ENCODE results near the gene FBXW10.
A peak's percentile ranks its signal among the peaks of the same experiment; 100 is the strongest.
"Not testable (repeated sequence)": the region's sequence is repeated elsewhere in the genome, so short reads cannot be mapped to it uniquely, and the experiment has no call there.

Gene FBXW10, protein sequence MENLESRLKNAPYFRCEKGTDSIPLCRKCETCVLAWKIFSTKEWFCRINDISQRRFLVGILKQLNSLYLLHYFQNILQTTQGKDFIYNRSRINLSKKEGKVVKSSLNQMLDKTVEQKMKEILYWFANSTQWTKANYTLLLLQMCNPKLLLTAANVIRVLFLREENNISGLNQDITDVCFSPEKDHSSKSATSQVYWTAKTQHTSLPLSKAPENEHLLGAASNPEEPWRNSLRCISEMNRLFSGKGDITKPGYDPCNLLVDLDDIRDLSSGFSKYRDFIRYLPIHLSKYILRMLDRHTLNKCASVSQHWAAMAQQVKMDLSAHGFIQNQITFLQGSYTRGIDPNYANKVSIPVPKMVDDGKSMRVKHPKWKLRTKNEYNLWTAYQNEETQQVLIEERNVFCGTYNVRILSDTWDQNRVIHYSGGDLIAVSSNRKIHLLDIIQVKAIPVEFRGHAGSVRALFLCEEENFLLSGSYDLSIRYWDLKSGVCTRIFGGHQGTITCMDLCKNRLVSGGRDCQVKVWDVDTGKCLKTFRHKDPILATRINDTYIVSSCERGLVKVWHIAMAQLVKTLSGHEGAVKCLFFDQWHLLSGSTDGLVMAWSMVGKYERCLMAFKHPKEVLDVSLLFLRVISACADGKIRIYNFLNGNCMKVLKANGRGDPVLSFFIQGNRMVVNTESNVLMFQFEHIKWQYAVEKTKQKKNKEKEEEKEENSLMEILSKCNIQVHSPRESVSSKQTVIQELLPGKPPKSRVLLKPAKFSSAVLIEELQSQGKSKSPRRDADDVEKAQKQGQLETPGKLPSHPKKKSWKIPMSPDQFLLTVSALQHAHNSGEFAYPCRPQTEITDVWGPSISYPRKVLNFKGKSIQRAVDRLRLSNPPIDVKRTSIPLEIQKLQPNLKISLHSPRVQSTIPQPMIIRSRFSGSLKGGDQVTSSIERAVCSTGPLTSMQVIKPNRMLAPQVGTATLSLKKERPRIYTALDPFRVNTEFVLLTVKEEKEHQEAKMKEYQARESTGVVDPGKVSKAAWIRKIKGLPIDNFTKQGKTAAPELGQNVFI

DNA sequence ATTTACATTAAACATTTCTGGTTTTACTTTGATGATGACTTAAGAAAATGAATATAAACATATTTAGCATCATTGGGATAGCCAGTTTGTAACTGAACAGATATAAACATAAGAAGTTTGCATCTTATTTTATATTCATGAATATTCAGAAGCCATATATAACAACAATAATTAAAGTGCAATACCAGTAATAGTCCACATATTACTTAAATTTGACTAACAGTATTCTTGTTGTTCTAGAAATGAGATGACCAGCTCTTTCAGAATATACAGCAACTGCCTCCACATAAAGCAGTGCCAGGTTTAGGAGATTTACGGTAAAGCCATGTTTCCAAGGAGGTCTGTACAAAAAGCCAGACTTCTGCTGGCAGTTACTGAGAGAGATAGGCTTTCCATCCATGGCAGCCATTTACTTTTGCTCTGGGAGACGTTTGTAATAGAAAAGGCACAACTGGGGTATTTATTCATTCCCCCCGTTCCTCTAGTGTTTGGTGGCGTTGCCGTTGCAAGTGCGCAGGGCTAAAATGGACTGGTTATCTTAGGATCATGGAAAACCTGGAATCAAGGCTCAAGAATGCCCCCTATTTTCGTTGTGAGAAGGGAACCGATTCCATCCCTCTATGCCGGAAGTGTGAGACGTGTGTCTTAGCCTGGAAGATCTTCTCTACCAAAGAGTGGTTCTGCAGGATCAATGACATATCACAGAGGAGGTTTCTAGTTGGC is at the start of gene FBXW10:
FBXW10 (plus strand) TSS at position 356 of the 723 bp plus-strand sequence; CDS start at position 547, 191 bp downstream.
- DNase-seq = not testable (repeated sequence)

DNA sequence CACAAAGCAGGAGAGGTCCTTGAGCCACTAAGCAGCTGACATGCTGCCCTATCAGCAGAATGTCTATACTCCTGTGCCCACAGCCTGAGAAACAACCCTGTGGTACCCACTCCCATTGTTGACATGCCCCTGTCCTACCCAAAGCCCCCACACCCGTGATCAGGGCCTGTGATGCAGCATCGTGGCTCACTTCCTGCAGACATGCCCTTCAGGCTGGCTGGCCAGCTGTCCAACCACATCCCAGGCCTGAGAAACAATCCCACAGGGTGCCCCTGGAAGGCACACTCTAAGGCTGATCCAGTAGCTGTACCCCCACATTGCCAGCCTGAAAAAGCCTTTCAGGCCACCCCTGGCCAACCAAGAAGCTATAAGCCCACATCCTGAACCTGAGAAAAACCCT is 48.7 kb upstream of the FBXW10 start:
- DNase-seq = not testable (repeated sequence)

- not testable (repeated sequence) for DNase-seq
Measured at GRCh38 chr17:18698473-18699103, 45.3 kb upstream of the FBXW10 start.

GRCh38 chr17:18705955-18706354 is 37.9 kb upstream of the FBXW10 start:
- not testable (repeated sequence) for DNase-seq

- not testable (repeated sequence) for DNase-seq
Measured at GRCh38 chr17:18708215-18708614, 35.6 kb upstream of the FBXW10 start.

GRCh38 chr17:18712354-18712999 is 31.4 kb upstream of the FBXW10 start:
- DNase-seq = peak; percentile 70

- peak; percentile 36 for DNase-seq
Measured at GRCh38 chr17:18718643-18719427, 25.0 kb upstream of the FBXW10 start.

GRCh38 chr17:18719428-18720110 is 24.3 kb upstream of the FBXW10 start:
- DNase-seq = not testable (repeated sequence)

DNA sequence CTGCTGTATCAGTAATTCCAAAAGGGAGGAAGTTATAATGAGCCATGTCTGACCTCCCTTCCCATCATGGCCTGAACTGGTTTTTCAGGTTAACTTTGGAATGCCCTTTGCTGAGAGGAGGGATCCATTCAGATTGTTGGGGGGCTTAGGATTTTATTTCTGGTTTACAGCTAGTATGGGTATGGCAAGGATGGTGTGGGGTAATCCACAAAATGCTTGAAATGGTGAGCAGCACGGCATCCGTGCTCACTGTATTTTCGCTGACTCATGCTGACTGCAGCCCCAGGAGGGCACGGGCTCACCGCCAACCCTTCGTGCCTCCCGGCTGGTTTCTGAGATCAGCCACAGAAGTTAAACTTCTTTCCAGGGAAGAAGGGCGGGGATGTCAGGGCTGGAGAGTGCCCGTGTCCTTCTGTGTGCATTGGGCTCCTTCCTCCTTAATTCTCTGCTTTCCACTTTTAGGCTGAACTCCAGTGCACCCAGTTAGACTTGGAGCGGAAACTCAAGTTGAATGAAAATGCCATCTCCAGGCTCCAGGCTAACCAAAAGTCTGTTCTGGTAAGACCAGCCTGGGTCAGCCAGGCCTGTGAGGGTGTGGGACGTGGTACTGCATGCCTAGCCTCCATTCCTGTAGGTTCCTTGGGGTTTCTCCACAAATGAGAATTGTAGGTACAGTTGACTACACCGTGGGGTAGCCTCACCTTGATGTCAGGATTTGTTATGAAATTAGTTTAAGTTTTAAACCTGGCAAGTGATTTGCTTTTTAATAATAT is 21.9 kb upstream of the FBXW10 start:
- DNase-seq = not testable (repeated sequence)

DNA sequence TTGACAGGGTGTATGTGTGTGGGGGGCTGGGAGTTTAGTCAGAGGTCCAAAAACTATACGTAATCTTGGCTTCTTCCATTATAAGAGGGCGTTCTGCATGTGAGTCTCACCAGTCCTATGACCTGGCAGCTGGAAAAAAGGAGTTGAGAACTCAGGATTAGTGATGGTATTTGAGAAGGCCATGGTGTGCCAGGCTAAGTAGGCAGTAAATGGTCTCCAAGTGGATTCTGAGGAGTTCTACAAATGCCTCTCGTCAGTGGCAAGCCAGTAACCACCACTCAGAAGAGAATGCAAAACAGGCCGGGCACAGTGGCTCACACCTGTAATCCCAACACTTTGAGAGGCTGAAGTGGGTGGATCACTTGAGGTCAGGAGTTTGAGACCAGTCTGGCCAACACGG is 21.2 kb upstream of the FBXW10 start:
- not testable (repeated sequence) for DNase-seq

- not testable (repeated sequence) for DNase-seq
Measured at GRCh38 chr17:18723509-18723908, 20.3 kb upstream of the FBXW10 start.

DNA sequence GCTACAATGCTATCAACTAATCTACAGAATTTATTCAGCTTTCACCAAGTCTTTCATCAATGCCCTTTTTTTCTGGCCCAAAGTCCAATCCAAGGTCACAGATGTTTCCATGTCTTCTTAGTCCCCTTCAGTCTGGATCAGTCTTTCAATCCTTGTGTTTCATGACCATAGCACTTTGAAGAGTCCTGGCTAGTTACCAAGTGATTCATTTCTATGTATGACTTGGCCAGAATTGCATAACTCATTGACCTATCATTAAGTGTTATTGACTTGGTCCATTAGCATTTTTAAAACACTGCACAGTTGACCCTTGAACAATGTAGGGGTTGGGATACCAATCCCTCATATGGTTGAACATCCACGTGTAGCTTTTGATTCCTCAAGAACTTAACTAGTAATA is 11.4 kb upstream of the FBXW10 start:
- not testable (repeated sequence) for DNase-seq

DNA sequence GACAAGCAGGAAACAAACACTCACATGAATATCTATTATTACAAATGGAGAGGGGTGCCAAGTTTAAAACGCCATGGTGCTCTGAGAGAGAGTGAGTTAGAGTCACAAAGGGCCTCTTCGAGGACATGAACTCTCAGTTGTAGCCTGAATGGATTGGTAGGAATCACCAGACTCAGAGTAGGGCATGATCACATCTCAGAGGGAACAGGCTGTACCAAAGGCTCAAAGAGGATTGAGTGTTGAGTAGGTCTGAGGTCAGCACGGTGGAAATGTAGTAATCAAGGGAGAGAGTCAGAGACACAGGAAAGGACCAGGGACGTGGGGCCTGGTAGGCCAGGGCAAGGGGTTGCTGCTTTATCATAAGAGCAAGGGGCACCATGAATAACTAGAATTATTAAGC is 10.5 kb upstream of the FBXW10 start:
- DNase-seq = not testable (repeated sequence)

- DNase-seq = not testable (repeated sequence)
Measured at GRCh38 chr17:18739616-18740391, 4.0 kb upstream of the FBXW10 start.

DNA sequence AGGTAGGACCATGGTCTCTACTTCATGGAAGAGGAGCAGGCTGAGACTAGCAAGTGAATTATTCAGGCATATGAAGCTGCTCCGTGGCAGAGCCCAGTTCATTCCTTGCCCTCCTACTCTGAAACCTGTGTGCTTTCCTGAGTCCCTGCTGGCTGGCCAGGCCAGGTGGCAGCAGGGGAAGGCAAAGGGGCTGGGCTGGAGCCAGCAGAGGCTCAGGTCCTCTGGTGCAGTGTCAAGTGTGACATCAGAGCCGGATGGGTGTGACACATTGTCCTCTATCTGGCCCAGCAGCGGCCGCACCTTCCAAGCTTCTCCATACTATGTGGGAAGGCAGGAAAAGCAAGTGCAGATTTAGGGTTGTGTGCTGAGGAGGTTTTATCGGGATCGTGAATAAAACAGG is 2.6 kb upstream of the FBXW10 start:
- DNase-seq = not testable (repeated sequence)

DNA sequence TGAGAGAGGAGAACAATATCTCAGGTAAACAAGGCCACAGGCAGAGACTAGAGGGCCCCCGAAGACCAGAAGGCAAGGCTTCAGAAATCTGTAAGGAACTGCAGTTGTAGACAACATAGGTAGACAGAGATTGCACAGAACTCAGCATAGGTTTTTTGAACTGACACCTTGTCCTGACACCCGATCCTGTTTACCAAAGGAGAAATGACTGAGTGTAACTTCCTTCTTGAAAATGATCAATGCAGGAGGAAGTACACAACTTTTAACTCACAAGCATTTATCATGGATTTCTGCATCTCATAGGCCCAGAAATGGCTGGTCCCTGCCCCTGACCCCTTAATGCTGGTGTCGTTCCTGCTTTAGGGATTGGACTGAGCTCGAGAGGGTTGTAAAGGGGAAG is 872 bp downstream of the FBXW10 start:
- DNase-seq = not testable (repeated sequence)

GRCh38 chr17:18746551-18746950 is 2.7 kb downstream of the FBXW10 start:
- DNase-seq = not testable (repeated sequence)

DNA sequence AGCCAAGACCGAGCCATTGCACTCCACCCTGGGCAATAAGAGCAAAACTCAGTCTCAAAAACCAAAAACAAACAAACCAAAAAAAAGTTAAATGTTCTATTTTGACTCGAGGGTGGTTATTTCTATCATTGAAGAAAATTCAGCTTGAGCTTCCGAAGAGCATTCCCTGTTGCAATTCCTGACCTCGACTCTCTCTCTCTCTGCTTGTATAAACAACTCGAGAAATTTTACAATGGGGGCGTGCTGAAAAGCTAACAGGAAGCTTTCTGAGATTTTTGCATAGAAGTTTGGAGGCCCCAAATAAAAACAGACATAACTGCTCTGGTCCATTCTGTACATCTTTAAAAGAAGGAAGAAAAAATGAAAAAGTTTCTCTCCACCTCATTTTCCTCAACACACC is 3.6 kb downstream of the FBXW10 start:
- DNase-seq = not testable (repeated sequence)
